Tongue (tissue), 2 donors: ENCODE measurements around the gene HHAT. TPM values are rescaled to one million over a fixed set of nuclear protein-coding genes. Genes with fewer than 3 reads are reported as not detected.
"Not testable (repeated sequence)": the region's sequence is repeated elsewhere in the genome, so short reads cannot be mapped to it uniquely, and the experiment has no call there.

Experiments used
- DNase-seq: peaks from one replicate; pipeline ENCODE4 v3.0.0-alpha.2; 2015
- total RNA-seq: library from RNA; depleted of rRNA; stranded (reverse); fragments of >200 nt; gene quantifications from one replicate; pipeline ENCODE4 v1.2.3, GENCODE V29; 2014

The HHAT gene
- total RNA-seq, 1 donor from 2014 or later, result 8.3 TPM

GRCh38 chr1:210315529-210315928, 13.2 kb upstream of the HHAT start:
- DNase-seq, result no peak

- no peak for DNase-seq
Observed at GRCh38 chr1:210321131-210321530, 7.6 kb upstream of the HHAT start.

GRCh38 chr1:210321552-210321951, 7.2 kb upstream of the HHAT start:
- no peak for DNase-seq

- DNase-seq, result no peak
Observed at GRCh38 chr1:210323957-210324356, 4.7 kb upstream of the HHAT start.

GRCh38 chr1:210325026-210325670, 3.6 kb upstream of the HHAT start:
- DNase-seq, result no peak

GRCh38 chr1:210328032-210328745, 513 bp upstream of the HHAT start:
- no peak for DNase-seq

- DNase-seq, result no peak
Observed at GRCh38 chr1:210330279-210330866, 1.7 kb downstream of the HHAT start.

GRCh38 chr1:210332233-210332632, 3.5 kb downstream of the HHAT start:
- no peak for DNase-seq

GRCh38 chr1:210332719-210333398, 4.2 kb downstream of the HHAT start:
- no peak for DNase-seq

GRCh38 chr1:210335001-210335400, 6.3 kb downstream of the HHAT start:
- DNase-seq, result no peak

- no peak for DNase-seq
Observed at GRCh38 chr1:210336362-210336761, 7.7 kb downstream of the HHAT start.

GRCh38 chr1:210339500-210339899, 10.8 kb downstream of the HHAT start:
- no peak for DNase-seq

GRCh38 chr1:210340311-210340710, 11.6 kb downstream of the HHAT start:
- DNase-seq, result no peak

GRCh38 chr1:210340841-210341240, 12.1 kb downstream of the HHAT start:
- no peak for DNase-seq

GRCh38 chr1:210342986-210343780, 14.5 kb downstream of the HHAT start:
- no peak for DNase-seq

- no peak for DNase-seq
Observed at GRCh38 chr1:210344706-210345105, 16.0 kb downstream of the HHAT start.

GRCh38 chr1:210347112-210347511, 18.4 kb downstream of the HHAT start:
- DNase-seq, result peak; percentile 31

GRCh38 chr1:210351496-210351895, 22.8 kb downstream of the HHAT start:
- no peak for DNase-seq

GRCh38 chr1:210352575-210352974, 23.9 kb downstream of the HHAT start:
- DNase-seq, result no peak

- DNase-seq, result not testable (repeated sequence)
Observed at GRCh38 chr1:210354305-210354704, 25.6 kb downstream of the HHAT start.

GRCh38 chr1:210358626-210359025, 29.9 kb downstream of the HHAT start:
- no peak for DNase-seq

- DNase-seq, result no peak
Observed at GRCh38 chr1:210359255-210359654, 30.6 kb downstream of the HHAT start.
